GM23248 (cell line): ENCODE data around the gene SNAPC1. TPM values are rescaled to one million over a fixed set of nuclear protein-coding genes. Genes with fewer than 3 reads are reported as not detected.
"Not testable (repeated sequence)": the region's sequence is repeated elsewhere in the genome, so short reads cannot be mapped to it uniquely, and the experiment has no call there.

Experiments
- DNase-seq: peaks from one replicate; pipeline ENCODE4 v3.0.0-alpha.2; 2015
- H2AFZ ChIP-seq: fragments of 200-600 bp; sonication (generic); 2 replicates; pipeline ENCODE4 v1.6.1; 2016; ENCODE audit warnings: antibody characterized with exemption
- H3F3A ChIP-seq: fragments of 200-600 bp; sonication (generic); 2 replicates; pipeline ENCODE4 v1.6.1; 2016; ENCODE audit warnings: mild to moderate bottlenecking, antibody characterized with exemption, mixed run types; ENCODE audit not compliant: insufficient read depth
- H3K27ac ChIP-seq: fragments of 200-600 bp; sonication (generic); 2 replicates; pipeline ENCODE4 v1.5.1; 2016; ENCODE audit warnings: mild to moderate bottlenecking
- H3K27me3 ChIP-seq: fragments of 200-600 bp; sonication (generic); replicated peaks from 2 replicates; pipeline ENCODE4 v1.6.1; 2016; ENCODE audit warnings: mild to moderate bottlenecking; ENCODE audit not compliant: insufficient read depth
- H3K36me3 ChIP-seq: fragments of 200-600 bp; sonication (generic); 2 replicates; pipeline ENCODE4 v1.6.1; 2016; ENCODE audit warnings: low read depth, mild to moderate bottlenecking
- H3K4me1 ChIP-seq: fragments of 200-600 bp; sonication (generic); 2 replicates; pipeline ENCODE4 v1.6.1; 2016; ENCODE audit warnings: mild to moderate bottlenecking; ENCODE audit not compliant: insufficient read depth
- H3K4me2 ChIP-seq: fragments of 200-600 bp; sonication (generic); one replicate; pipeline ENCODE4 v1.6.1; 2016; ENCODE audit warnings: mild to moderate bottlenecking; ENCODE audit not compliant: unreplicated experiment
- H3K4me3 ChIP-seq: fragments of 200-600 bp; sonication (generic); 2 replicates; pipeline ENCODE4 v1.5.1; 2016; ENCODE audit warnings: mild to moderate bottlenecking
- H3K79me2 ChIP-seq: fragments of 200-600 bp; sonication (generic); 2 replicates; pipeline ENCODE4 v1.6.1; 2016; ENCODE audit warnings: mild to moderate bottlenecking; ENCODE audit not compliant: insufficient read depth
- H3K9ac ChIP-seq: fragments of 200-600 bp; sonication (generic); 2 replicates; pipeline ENCODE4 v1.6.1; 2016; ENCODE audit warnings: mild to moderate bottlenecking
- H3K9me2 ChIP-seq: fragments of 200-600 bp; sonication (generic); 2 replicates; pipeline ENCODE4 v1.6.1; 2016; ENCODE audit warnings: mixed run types, mild to moderate bottlenecking, moderate library complexity; ENCODE audit not compliant: insufficient read depth
- H3K9me3 ChIP-seq: fragments of 200-600 bp; sonication (generic); one replicate; pipeline ENCODE4 v1.6.1; 2017; ENCODE audit warnings: low read depth
- H4K20me1 ChIP-seq: fragments of 200-600 bp; sonication (generic); 2 replicates; pipeline ENCODE4 v1.6.0; 2016; ENCODE audit not compliant: insufficient read depth
- EZH2 ChIP-seq: fragments of 200-600 bp; sonication (generic); IDR thresholded peaks from 2 replicates; pipeline ENCODE4 v1.6.1; 2018; ENCODE audit warnings: antibody characterized with exemption, mild to moderate bottlenecking; ENCODE audit not compliant: insufficient read depth, poor library complexity, severe bottlenecking
- EZH2phosphoT487 ChIP-seq: fragments of 200-600 bp; sonication (generic); IDR thresholded peaks from 2 replicates; pipeline ENCODE4 v1.6.1; 2018; ENCODE audit warnings: antibody characterized with exemption, moderate library complexity, mild to moderate bottlenecking, low read depth; ENCODE audit not compliant: insufficient read depth
- WGBS, 2 experiments: methylation state at CpG; one replicate each; pipeline ENCODE4 v1.1.6; 2015 to 2017; ENCODE audit warnings: low lambda C conversion rate in 2 of 2, low coverage in 1 of 2; ENCODE audit errors: missing lambda C conversion rate in 2 of 2; 5-methylcytosine and 5-hydroxymethylcytosine counted together
- in situ Hi-C: fragments of 300-500 bp; cut with MboI; formaldehyde crosslinking; loops from 2 replicates; pipeline ENCODE4 v1.15.0; 2020
- polyA plus RNA-seq: library from polyadenylated mRNA; unstranded; fragments of >200 nt; fragmentation: Nextera tagmentation; extraction: Ambion mirVana; gene quantifications from 2 replicates; pipeline ENCODE4 v1.2.1, GENCODE V29; 2016
- total RNA-seq: library from RNA; depleted of rRNA; stranded (reverse); fragments of >200 nt; shearing (Covaris generic); gene quantifications from 2 replicates; pipeline ENCODE4 v1.2.3, GENCODE V29; 2014

SNAPC1 gene
- total and polyA plus RNA-seq, 2 experiments from 2014 or later: 35.9 to 41.6 TPM

- H3K9me3 ChIP-seq: no peaks in the 10 kb centered on the region
- H3K9me2 ChIP-seq: no peaks in the 10 kb centered on the region
- in situ Hi-C loops: no loop called here
- H4K20me1 ChIP-seq: peaks cover 27% of the 10 kb centered on the region; the same call in 1 of the 2 replicates
- 81 to 82% methylated on average over 5 of the region's 5 CpGs for WGBS, 2 experiments
- H3K79me2 ChIP-seq: peaks cover 98% of the 10 kb centered on the region
- H3K4me2 ChIP-seq: no peak overlapping the region
- no peak overlapping the region for H2AFZ ChIP-seq
- peak overlapping the region; percentile 61 for H3K27ac ChIP-seq
- TF ChIP-seq EZH2 (no peak), EZH2phosphoT487 (no peak)
- no peaks in the 10 kb centered on the region for H3K27me3 ChIP-seq
- 0 out of 2 replicates have a peak overlapping the region, but pooled peaks have one; percentile 0 for H3K9ac ChIP-seq
- H3K4me1 ChIP-seq: peaks cover 20% of the 10 kb centered on the region; the same call in 1 of the 2 replicates
- H3K36me3 ChIP-seq: peaks cover 89% of the 10 kb centered on the region
- H3K4me3 ChIP-seq: no peak overlapping the region
- H3F3A ChIP-seq: peaks cover 95% of the 10 kb centered on the region
- DNase-seq: peak; percentile 58
These were observed 24.3 kb upstream of the SNAPC1 start for GRCh38 chr14:61737915-61738314.

DNA sequence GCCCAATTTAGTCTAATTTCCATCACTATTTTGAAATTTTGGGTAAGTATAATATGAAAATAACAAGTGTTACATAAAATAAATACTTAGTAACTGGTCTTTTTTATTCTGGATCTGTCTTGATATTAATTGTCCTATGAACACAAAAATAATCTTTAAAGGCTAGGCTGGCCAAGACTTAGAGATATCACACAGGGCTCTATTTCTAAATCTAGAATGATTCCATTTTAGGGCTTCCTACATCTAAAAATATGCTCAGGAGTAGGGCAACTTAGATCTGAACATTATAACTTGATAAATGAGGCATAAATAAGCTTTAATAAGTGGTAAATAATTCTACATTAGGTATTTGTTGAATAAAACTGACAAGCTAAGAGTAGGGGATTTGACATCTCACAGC is 23.1 kb upstream of the SNAPC1 start:
- Histone ChIP-seq H3K27ac (peak overlapping the region; percentile 61), H4K20me1 (peaks cover 32% of the 10 kb centered on the region; the same call in 1 of the 2 replicates), H3K36me3 (peaks cover 92% of the 10 kb centered on the region), H3K9me2 (no peaks in the 10 kb centered on the region), H3K27me3 (no peaks in the 10 kb centered on the region), H3K4me3 (no peak overlapping the region), H3K4me2 (no peak overlapping the region), H3K9ac (peak overlapping the region; percentile 0; the same call in 1 of the 2 replicates), H2AFZ (no peak overlapping the region), H3K9me3 (no peaks in the 10 kb centered on the region), H3K79me2 (peaks cover 98% of the 10 kb centered on the region), H3K4me1 (peaks cover 20% of the 10 kb centered on the region; the same call in 1 of the 2 replicates), H3F3A (peaks cover 95% of the 10 kb centered on the region)
- in situ Hi-C loops: no loop called here
- DNase-seq: no peak
- no peak for TF ChIP-seq EZH2
- TF ChIP-seq EZH2phosphoT487: no peak

GRCh38 chr14:61742371-61742770 is 19.8 kb upstream of the SNAPC1 start:
- no peak overlapping the region for H2AFZ ChIP-seq
- no peak overlapping the region for H3K4me2 ChIP-seq
- peaks cover 93% of the 10 kb centered on the region for H3K36me3 ChIP-seq
- H3K79me2 ChIP-seq: peaks cover 98% of the 10 kb centered on the region
- H3K9ac ChIP-seq: no peak overlapping the region
- H3F3A ChIP-seq: peaks cover 96% of the 10 kb centered on the region
- peak overlapping the region; percentile 29 for H3K27ac ChIP-seq
- TF ChIP-seq EZH2 (no peak), EZH2phosphoT487 (no peak)
- no peak overlapping the region for H3K4me3 ChIP-seq
- peaks cover 13% of the 10 kb centered on the region; the same call in 1 of the 2 replicates for H3K4me1 ChIP-seq
- H4K20me1 ChIP-seq: peaks cover 17% of the 10 kb centered on the region; the same call in 1 of the 2 replicates
- in situ Hi-C loops: no loop called here
- 95 to 98% methylated on average over 6 of the region's 6 CpGs for WGBS, 2 experiments
- H3K27me3 ChIP-seq: no peaks in the 10 kb centered on the region
- H3K9me2 ChIP-seq: no peaks in the 10 kb centered on the region
- DNase-seq: no peak
- no peaks in the 10 kb centered on the region for H3K9me3 ChIP-seq

DNA sequence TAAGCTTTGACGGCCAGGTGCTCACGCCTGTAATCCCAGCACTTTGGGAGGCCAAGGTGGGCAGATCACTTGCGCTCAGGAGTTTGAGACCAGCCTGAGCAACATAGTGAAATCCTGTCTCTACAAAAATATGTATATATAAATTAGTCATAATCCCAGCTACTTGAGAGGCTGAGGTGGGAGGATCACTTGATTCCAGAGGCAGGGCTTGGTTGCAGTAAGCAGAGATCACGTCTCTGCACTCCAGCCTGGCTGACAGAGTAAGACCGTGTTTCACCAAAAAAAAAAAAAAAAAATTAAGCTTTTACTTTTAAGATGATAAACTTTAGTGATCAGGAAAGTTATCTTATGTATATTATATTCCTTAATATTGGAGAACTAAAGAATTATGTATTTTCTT is 18.0 kb upstream of the SNAPC1 start:
- Histone ChIP-seq H3K9ac (no peak overlapping the region), H3F3A (peaks cover 96% of the 10 kb centered on the region), H3K9me2 (no peaks in the 10 kb centered on the region), H3K27ac (peak overlapping the region; percentile 35; the same call in 1 of the 2 replicates), H3K27me3 (no peaks in the 10 kb centered on the region), H3K79me2 (peaks cover 98% of the 10 kb centered on the region), H3K9me3 (no peaks in the 10 kb centered on the region), H3K4me3 (no peak overlapping the region), H3K4me1 (peaks cover 27% of the 10 kb centered on the region), H3K4me2 (no peak overlapping the region), H4K20me1 (peaks cover 9% of the 10 kb centered on the region; the same call in 1 of the 2 replicates), H3K36me3 (peaks cover 93% of the 10 kb centered on the region), H2AFZ (no peak overlapping the region)
- TF ChIP-seq EZH2 (no peak), EZH2phosphoT487 (no peak)
- WGBS, 2 experiments: 97% methylated on average over 5 of the region's 5 CpGs
- in situ Hi-C loops: no loop called here
- no peak for DNase-seq

DNA sequence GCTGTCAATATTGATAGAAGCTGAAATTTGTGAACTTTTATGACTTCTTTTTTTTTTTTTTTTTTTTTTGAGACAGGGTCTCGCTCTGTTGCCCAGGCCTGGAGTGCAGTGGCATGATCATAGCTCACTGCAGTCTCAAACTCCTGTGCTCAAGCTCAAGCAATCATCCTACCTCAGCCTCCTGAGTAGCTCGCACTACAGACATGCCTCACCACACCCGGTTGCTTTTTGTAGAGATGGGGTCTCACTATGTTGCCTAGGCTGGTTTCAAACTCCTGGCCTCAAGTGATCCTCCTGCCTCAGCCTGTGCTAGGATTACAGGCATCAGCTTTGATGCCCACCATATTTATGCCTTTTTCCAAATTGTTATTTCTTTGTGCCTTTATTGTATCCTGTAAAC is 15.9 kb upstream of the SNAPC1 start:
- H3K4me3 ChIP-seq, in situ Hi-C loops, H2AFZ ChIP-seq, H3K9me2 ChIP-seq, H3K27me3 ChIP-seq, H3K9me3 ChIP-seq, H4K20me1 ChIP-seq, DNase-seq, H3K4me2 ChIP-seq: not testable (repeated sequence)
- peaks cover 94% of the 10 kb centered on the region for H3K79me2 ChIP-seq
- H3K9ac ChIP-seq: peak overlapping the region; percentile 65
- H3K4me1 ChIP-seq: peaks cover 46% of the 10 kb centered on the region
- H3K36me3 ChIP-seq: peaks cover 92% of the 10 kb centered on the region
- H3F3A ChIP-seq: peaks cover 97% of the 10 kb centered on the region
- 97 to 98% methylated on average over 3 of the region's 3 CpGs for WGBS, 2 experiments
- H3K27ac ChIP-seq: peak overlapping the region; percentile 75
